GM21381 (cell line): Measurements from ENCODE around the gene EDEM3.
"Not testable (repeated sequence)": the region's sequence is repeated elsewhere in the genome, so short reads cannot be mapped to it uniquely, and the experiment has no call there.

ENCODE experiments used
- ATAC-seq: cut with Tn5 transposase; IDR thresholded peaks from one replicate; pipeline ENCODE4 v1.9.1; 2021; ENCODE audit warnings: mild to moderate bottlenecking, moderate library complexity; ENCODE audit not compliant: unreplicated experiment

EDEM3 gene

GRCh38 chr1:184769241-184769640, 14.6 kb upstream of the EDEM3 start:
- ATAC-seq, result no peak

- no peak for ATAC-seq
Observed at GRCh38 chr1:184768467-184768866, 13.8 kb upstream of the EDEM3 start.

DNA sequence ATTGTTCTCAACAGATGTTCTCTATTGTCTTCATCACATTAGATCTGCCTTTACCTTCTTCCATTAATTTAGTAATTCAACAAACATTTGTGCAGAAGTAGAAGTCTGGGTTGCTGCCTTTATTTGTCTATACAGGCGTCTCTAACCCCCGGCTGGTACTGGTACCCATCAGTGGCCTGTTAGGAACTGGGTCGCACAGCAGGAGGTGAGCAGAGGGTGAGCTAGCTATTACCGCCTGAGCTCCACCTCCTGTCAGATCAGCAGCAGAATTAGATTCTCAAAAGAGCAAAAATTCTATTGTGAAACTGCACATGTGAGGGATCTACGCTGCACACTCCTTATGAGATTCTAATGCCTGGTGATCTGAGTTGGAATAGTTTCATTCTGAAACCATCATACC, 12.9 kb upstream of the EDEM3 start:
- no peak for ATAC-seq

DNA sequence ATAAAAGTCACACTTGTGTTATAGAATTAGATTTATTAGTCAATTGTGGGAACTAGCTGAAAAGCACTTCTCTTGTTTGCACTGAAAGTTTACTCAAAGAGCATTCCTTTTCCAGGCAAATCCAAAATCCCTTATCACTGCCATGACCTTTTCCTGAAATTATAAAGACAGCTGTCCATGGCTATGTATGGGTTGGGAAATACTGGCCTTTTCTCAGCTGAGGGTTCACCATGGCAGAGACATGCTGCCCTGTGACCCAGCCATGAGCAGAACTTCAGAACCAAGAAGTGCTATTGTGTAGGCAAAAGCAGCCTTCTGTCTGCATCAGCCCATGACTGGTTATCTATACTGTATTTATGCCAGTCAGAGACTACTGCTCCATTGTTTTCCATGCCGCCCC, 9.8 kb upstream of the EDEM3 start:
- no peak for ATAC-seq

DNA sequence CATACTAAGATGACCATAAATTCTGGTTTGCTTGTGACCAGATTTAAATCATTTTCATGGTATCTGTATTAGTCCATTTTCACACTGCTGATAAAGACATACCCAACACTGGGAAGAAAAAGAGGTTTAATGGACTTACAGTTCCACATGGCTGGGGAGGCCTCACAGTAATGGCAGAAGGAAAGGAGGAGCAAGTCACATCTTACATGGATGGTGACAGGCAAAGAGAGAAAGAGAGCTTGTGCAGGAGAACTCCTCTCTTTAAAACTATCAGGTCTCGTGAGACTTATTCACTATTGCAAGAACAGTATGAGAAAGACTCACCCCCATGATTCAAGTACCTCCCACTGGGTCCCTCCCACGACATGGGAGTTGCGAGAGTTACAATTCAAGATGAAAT, 8.9 kb upstream of the EDEM3 start:
- ATAC-seq, result not testable (repeated sequence)

DNA sequence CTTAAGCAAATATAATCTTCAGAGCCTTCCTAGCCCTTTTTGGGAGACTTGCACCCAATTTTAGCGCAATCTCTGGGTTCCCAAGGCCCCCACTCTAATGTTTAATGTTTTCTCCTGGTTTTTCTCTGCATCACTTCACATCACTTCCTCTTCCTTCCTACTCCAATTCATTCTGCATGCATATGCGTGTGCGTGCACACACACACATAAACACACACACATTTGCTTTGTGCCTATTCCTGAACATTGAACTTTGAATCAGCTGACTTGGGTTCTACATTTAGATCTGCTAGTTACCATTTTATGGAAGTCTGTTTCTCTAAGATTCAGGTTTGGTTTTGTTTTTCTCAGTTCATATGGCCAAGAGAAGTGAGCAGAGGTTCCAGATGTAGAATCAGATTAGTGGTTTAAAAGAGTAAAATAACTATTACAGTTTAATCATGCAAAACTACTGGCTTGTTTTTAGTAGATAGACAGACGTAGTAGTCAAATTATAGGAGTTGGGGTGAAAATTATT, 7.4 kb upstream of the EDEM3 start:
- ATAC-seq, result no peak

GRCh38 chr1:184759651-184760050, 5.0 kb upstream of the EDEM3 start:
- no peak for ATAC-seq

- ATAC-seq, result no peak
Observed at GRCh38 chr1:184759112-184759511, 4.5 kb upstream of the EDEM3 start.

DNA sequence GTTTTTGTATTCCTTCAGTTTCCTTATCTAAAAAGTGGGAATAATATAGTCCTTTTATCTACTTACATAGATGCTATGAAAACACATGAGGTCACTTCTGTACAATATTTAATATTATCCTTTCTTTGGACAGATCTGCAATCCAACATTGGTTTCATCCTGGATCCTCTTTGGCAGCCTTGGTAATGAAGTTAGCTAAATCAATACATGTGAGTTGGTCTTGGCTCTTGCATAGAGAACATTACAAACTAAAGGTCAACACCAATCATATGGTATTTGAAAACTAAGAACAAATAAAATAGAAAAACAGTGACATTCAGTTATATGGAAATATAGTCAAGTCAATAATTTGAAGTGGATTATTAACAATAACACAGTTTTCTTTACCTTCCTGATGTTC, 3.2 kb upstream of the EDEM3 start:
- ATAC-seq, result no peak

DNA sequence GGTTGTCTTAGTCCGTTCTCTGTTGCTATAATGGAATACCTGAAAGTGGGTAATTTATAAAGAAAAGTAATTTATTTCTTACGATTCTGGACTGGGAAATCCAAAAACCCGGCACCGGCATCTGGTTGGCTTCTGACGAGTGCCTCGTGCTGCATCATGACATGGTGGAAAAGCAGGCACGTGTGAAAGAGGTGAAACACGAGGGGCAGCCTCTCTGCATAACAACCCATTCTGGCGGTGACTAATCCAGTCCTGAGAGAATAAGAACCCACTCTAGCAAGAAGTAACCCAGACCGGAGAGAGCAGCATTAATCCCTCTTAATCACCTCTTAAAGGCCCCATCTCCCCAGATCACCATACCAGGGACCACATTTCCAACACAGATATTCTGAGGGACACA, 2.7 kb upstream of the EDEM3 start:
- no peak for ATAC-seq

DNA sequence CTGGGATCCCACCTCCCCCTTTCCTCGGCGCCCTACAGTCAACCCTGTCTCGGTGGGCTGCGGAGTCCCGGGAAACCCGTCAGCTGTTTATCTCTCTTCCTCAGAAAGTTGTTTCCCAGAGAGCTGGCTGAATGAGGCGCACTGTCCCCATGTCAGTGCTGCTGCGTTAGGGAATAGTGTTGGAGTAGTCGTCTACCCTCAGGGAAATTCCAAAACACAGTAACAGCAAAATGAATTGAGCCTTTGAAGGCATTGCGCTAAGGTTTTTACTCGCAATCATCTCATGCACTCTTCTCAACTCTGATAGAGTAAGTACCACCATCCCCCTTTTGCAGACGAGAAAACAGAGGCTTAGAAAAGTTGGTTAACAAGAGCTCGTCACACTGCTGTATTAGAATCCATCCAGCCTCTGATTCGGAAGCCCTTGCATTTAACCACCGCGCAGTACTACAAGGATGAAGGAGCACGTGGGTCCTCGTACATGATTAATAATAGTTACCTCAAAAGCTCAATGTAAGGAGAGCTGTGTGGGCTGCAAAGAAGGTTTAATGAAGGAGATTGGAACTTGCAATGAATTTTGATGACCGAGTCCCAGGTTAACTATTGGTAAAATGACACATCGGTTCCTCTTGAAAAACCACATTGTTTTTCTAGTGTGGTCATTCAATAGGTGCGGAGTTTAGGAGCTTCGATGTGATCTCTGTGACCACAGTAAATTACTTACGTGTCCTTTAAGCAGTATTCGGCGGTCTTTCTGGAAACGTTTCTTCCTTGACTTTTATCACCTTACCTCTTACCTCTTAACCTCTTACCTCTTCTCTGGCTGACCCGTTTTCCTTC, 788 bp upstream of the EDEM3 start:
- peak; percentile 6 for ATAC-seq

- peak; percentile 4 for ATAC-seq
Observed at GRCh38 chr1:184753608-184754475, 816 bp downstream of the EDEM3 start.

- no peak for ATAC-seq
Observed at GRCh38 chr1:184753117-184753516, 1.5 kb downstream of the EDEM3 start.

DNA sequence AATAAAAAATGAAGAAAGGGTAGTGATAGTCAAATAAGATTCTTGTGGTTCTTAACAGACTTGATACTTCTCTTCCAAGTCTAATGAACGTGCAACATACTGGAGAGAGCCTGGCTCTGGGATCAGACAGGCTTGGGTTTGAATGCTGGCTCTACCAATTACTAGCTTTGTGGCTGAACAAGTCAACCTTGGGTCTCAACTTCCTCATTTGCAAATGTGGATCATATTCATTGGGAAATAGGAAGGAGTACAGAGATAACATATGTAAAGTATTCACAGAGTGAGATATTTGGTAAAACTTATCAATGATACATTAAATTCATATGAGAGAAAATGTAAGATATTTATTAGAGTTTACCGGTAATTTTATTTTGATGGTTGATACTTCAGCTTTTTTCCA, 2.0 kb downstream of the EDEM3 start:
- no peak for ATAC-seq

- ATAC-seq, result no peak
Observed at GRCh38 chr1:184748740-184749139, 5.9 kb downstream of the EDEM3 start.

DNA sequence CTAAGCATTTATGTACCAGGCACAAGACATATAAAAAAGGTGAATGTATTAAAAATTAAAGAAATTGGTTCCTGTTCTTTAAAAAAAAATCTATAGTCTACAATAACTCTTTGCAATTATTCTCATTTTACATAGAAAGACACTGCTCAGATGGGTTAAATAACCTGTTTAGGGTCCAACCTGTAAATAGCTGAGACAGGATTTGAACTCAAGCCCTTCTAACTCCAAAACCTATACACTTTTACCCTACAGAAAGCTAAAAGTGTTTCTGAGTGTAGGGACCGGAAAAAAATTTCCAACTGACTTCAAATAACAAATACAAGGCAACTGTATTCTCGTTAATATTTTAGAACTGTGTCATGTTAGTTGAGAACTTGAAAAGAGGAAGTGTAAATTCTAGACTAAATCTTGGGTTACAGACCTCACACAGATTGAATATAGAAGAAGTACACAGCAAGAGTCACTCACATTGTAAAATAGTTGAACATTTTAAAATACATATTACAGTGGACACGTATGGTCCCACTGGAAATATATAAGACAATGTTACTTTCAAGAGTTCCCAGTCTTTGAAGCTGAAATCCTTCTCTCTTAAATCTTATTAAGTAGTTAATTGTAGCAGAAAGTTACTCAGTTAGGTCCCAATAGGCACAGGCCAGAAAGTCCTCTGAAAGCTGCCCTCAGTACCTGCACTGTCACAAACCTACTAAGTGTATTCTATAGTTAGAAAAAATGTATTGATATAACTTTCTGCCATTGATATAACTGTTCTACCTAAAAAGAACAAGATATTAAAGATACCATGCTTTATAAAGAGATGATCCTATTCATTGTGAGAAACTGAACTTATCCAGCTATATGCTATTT, 7.3 kb downstream of the EDEM3 start:
- ATAC-seq, result peak; percentile 72

GRCh38 chr1:184745929-184746638, 8.6 kb downstream of the EDEM3 start:
- ATAC-seq, result no peak

GRCh38 chr1:184745110-184745509, 9.5 kb downstream of the EDEM3 start:
- no peak for ATAC-seq

DNA sequence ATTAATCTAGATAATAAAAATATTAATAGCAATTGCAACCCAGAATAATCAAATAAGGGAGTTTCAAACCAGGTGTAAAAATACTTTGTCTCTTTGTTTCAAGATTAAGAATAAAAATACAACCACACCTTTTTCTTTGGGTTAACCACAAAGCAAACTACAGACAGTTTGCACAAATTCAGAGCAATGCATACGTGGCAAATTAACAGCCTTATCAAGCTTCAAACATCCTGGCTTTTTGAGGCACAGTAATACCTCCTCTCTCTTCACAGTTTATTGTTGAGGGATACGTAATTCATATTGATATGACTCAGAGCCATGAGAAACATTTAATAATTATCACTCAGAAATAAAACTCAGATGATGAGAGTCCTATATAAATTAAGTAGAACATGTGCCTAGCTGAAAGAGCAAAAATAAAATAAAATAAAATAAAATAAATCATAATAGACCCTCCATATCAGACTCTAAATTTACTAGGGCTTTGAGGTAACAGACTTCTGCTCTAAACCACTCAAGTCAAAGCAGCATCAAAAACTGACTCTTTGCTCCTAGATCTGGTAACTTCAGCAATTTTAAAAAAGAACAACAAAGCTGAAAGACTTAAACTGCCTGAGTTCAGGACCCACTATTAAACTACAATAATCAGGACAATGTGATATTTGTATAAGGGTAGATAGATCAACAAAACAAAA, 11.4 kb downstream of the EDEM3 start:
- peak; percentile 73 for ATAC-seq

DNA sequence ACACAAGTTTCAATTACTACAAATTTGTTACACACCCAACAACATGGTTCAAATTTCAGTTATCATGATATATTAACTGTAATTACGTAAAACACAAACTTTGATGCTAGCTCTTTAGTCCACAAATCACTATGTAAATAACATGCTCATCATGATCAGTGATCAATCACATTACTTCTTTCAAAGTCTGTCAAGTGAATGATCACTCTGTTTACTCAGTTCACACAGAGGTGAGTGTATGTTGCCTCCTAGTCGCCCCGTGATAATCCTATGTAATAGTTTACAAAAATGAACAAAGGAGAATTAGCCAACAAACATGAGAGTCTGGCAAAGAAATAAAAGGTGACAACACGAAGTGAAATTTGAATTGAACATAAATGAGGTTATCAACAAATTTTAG, 14.3 kb downstream of the EDEM3 start:
- ATAC-seq, result no peak
